ENCODE results near the gene GADD45B. TPM values are rescaled to one million over a fixed set of nuclear protein-coding genes. Genes with fewer than 3 reads are reported as not detected.
"Not testable (repeated sequence)": the region's sequence is repeated elsewhere in the genome, so short reads cannot be mapped to it uniquely, and the experiment has no call there.

GADD45B gene
- total RNA-seq, 1 experiment from 2014 or later: 16.4 TPM

DNA sequence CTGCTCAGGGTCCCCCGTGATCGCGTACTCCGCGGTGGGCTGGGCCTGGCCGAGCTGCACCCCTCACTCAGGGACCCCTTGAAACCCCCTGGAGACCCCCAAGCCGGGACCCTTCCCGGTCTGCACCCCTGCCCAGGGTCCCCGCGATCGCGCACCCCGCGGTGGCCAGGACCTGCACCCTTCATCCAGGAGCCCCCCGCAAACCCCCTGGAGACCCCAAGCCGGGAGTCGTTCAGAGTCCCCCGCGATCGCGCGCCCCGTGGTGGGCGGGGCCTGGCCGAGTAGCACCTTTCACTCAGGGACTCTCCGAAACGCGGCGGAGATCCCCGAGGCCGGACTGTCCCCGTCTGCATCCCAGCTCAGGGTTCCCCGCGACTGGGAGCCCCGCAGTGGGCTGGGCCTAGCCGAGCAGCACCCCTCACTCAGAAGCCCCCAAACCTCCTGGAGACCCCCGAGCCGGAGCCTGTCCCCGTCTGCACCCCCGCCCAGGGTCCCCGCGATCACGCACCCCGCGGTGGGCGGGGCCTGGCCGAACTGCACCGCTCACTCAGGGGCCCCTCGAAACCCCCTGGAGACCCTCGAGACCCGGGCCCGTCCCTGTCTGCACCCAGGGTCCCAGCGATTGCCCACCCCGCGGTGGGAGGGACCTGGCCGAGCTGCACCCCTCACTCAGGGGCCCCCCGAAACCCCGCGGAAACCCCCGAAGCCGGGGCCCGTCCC, 19.9 kb upstream of the GADD45B start:
- BruUV-seq (replicated peaks): no TSS peak
- peaks cover 21% of the 10 kb centered on the region for H3K4me1 ChIP-seq (ENCODE audit: insufficient read depth, low read length, poor library complexity, severe bottlenecking)
- TF ChIP-seq, protein P1, sequence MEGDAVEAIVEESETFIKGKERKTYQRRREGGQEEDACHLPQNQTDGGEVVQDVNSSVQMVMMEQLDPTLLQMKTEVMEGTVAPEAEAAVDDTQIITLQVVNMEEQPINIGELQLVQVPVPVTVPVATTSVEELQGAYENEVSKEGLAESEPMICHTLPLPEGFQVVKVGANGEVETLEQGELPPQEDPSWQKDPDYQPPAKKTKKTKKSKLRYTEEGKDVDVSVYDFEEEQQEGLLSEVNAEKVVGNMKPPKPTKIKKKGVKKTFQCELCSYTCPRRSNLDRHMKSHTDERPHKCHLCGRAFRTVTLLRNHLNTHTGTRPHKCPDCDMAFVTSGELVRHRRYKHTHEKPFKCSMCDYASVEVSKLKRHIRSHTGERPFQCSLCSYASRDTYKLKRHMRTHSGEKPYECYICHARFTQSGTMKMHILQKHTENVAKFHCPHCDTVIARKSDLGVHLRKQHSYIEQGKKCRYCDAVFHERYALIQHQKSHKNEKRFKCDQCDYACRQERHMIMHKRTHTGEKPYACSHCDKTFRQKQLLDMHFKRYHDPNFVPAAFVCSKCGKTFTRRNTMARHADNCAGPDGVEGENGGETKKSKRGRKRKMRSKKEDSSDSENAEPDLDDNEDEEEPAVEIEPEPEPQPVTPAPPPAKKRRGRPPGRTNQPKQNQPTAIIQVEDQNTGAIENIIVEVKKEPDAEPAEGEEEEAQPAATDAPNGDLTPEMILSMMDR (conservative IDR thresholded peaks at IDR 0.05; ENCODE audit: low read depth, low read length): no peak
- no peak for TF ChIP-seq EZH2 (IDR thresholded peaks at IDR 0.05; ENCODE audit: borderline replicate concordance, low read depth, low read length, poor library complexity, severe bottlenecking)
- POLR2A ChIA-PET (ENCODE audit: low non-redundant PET): no interaction called here
- CTCF ChIA-PET: interaction anchor here (0.5 kb wide), 1 partner anchor 820 kb away, joined by 3 read pairs; no protein-coding TSS in a partner anchor
- DNase-seq (ENCODE audit: low spot score): peak; percentile 42
- peaks cover 8% of the 10 kb centered on the region for H3K36me3 ChIP-seq (ENCODE audit: insufficient read depth, low read length, poor library complexity, severe bottlenecking)
- H3K27ac ChIP-seq (ENCODE audit: low read depth, low read length, poor library complexity, severe bottlenecking): peak overlapping the region; percentile 98
- H3K9me3 ChIP-seq (ENCODE audit: low read depth, low read length, poor library complexity, severe bottlenecking): no peaks in the 10 kb centered on the region
- intact Hi-C loops (cut with micrococcal nuclease; ENCODE audit: unreplicated experiment): no loop called here
- H3K4me3 ChIP-seq (ENCODE audit: low read depth, low read length, poor library complexity, severe bottlenecking): peak overlapping the region; percentile 100
- no peaks in the 10 kb centered on the region for H3K27me3 ChIP-seq (replicated peaks; ENCODE audit: insufficient read depth, low read depth, low read length, poor library complexity)

DNA sequence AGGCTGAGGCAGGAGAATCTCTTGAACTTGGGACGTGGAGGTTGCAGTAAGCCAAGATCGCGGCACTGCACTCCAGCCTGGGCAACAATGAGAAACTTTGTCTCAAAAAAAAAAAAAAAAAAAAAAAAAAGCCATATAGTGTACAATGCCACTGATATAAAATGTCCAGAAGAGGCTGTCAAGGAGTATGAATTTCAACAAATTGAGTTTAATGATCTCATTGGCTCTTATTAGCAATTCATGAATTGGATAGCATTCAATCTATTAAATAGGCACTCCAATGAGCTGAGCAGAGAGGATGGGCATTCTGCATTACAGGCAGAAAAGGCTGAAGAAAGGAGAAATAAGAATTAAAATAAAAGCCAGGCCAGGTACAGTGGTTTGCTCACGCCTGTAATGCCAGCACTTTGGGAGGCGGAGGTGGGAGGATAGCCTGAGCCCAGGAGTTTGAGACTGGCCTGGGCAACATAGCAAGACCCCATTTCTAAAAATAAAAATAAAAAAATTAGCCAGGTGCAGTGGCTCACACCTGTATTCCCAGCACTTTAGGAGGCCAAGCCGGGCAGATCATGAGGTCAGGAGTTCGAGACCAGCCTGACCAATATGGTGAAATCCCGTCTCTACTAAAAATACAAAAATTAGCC, 18.4 kb upstream of the GADD45B start:
- ChIA-PET POLR2A (ENCODE audit: low non-redundant PET) (interaction anchor here (0.6 to 1.1 kb wide), 3 partner anchors 18 to 396 kb away, joined by 3 to 13 read pairs (median 10); partner anchors contain the start of gene GADD45B), CTCF (interaction anchor here (0.7 kb wide), 2 partner anchors 12 to 183 kb away, joined by 5 to 6 read pairs; no protein-coding TSS in a partner anchor)
- no peaks in the 10 kb centered on the region for H3K9me3 ChIP-seq (ENCODE audit: low read depth, low read length, poor library complexity, severe bottlenecking)
- H3K27ac ChIP-seq (ENCODE audit: low read depth, low read length, poor library complexity, severe bottlenecking): peak overlapping the region; percentile 75
- H3K36me3 ChIP-seq (ENCODE audit: insufficient read depth, low read length, poor library complexity, severe bottlenecking): no peaks in the 10 kb centered on the region
- H3K27me3 ChIP-seq (replicated peaks; ENCODE audit: insufficient read depth, low read depth, low read length, poor library complexity): no peaks in the 10 kb centered on the region
- intact Hi-C loops (cut with micrococcal nuclease; ENCODE audit: unreplicated experiment): no loop called here
- H3K4me3 ChIP-seq (ENCODE audit: low read depth, low read length, poor library complexity, severe bottlenecking): peak overlapping the region; percentile 100
- DNase-seq (ENCODE audit: low spot score): no peak
- TF ChIP-seq EZH2 (IDR thresholded peaks at IDR 0.05; ENCODE audit: borderline replicate concordance, low read depth, low read length, poor library complexity, severe bottlenecking): no peak
- TF ChIP-seq, protein P1 (conservative IDR thresholded peaks at IDR 0.05; ENCODE audit: low read depth, low read length): no peak
- peaks cover 25% of the 10 kb centered on the region for H3K4me1 ChIP-seq (ENCODE audit: insufficient read depth, low read length, poor library complexity, severe bottlenecking)
- BruUV-seq (replicated peaks): no TSS peak

DNA sequence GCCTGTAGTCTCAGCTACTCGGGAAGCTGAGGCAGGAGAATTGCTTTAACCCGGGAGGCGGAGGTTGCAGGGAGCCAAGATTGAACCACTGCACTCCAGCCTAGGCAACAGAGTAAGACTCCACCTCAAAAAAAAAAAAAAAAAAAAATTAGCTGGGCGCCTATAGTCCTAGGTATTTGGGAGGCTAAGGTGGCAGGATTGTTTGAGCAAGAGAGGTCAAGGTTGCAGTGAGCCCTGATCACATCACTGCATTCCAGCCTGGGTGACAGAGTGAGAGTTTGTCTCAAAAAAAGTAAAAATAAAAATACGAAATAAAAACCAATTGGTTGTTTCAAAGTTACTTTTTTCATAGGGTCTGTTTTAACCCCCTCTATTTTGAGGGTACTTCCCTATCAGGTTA, 17.9 kb upstream of the GADD45B start:
- POLR2A ChIA-PET (ENCODE audit: low non-redundant PET): interaction anchor here (1.1 kb wide), 1 partner anchor 18 kb away, joined by 13 read pairs; the partner anchor contains the start of gene GADD45B
- TF ChIP-seq EZH2 (IDR thresholded peaks at IDR 0.05; ENCODE audit: borderline replicate concordance, low read depth, low read length, poor library complexity, severe bottlenecking): no peak
- TF ChIP-seq, protein P1 (conservative IDR thresholded peaks at IDR 0.05; ENCODE audit: low read depth, low read length): no peak
- BruUV-seq (replicated peaks): no TSS peak

DNA sequence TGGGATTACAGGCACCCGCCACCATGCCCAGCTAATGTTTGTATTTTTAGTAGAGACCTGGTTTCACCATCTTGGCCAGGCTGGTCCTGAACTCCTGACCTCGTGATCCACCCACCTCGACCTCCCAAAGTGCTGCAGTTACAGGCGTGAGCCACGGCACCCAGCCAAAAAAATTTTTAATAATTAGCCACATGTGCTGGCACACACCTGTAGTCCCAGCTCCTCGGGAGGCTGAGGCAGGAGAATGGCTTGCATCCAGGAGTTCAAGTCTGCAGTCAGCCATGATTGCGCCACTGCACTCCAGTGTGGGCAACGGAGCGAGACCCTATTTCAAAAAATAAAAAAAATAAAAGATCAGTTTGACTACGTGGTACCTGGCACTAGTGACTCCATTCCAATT, 17.2 kb upstream of the GADD45B start:
- H3K9me3 ChIP-seq (ENCODE audit: low read depth, low read length, poor library complexity, severe bottlenecking); DNase-seq (ENCODE audit: low spot score); H3K27me3 ChIP-seq (replicated peaks; ENCODE audit: insufficient read depth, low read depth, low read length, poor library complexity); BruUV-seq (replicated peaks); POLR2A ChIA-PET (ENCODE audit: low non-redundant PET); CTCF ChIA-PET; H3K36me3 ChIP-seq (ENCODE audit: insufficient read depth, low read length, poor library complexity, severe bottlenecking); H3K27ac ChIP-seq (ENCODE audit: low read depth, low read length, poor library complexity, severe bottlenecking); H3K4me3 ChIP-seq (ENCODE audit: low read depth, low read length, poor library complexity, severe bottlenecking); intact Hi-C loops (cut with micrococcal nuclease; ENCODE audit: unreplicated experiment): not testable (repeated sequence)
- H3K4me1 ChIP-seq (ENCODE audit: insufficient read depth, low read length, poor library complexity, severe bottlenecking): peaks cover 30% of the 10 kb centered on the region

More for the DNA sequence above, 17.9 kb upstream of the GADD45B start:
- no peaks in the 10 kb centered on the region for H3K9me3 ChIP-seq (ENCODE audit: low read depth, low read length, poor library complexity, severe bottlenecking)
- no peak overlapping the region for H3K27ac ChIP-seq (ENCODE audit: low read depth, low read length, poor library complexity, severe bottlenecking)
- no peak overlapping the region for H3K4me3 ChIP-seq (ENCODE audit: low read depth, low read length, poor library complexity, severe bottlenecking)
- peaks cover 30% of the 10 kb centered on the region for H3K4me1 ChIP-seq (ENCODE audit: insufficient read depth, low read length, poor library complexity, severe bottlenecking)
- H3K27me3 ChIP-seq (replicated peaks; ENCODE audit: insufficient read depth, low read depth, low read length, poor library complexity): no peaks in the 10 kb centered on the region
- CTCF ChIA-PET: interaction anchor here (0.6 to 0.7 kb wide), 2 partner anchors 18 to 182 kb away, joined by 5 read pairs; partner anchors contain the start of gene GADD45B
- intact Hi-C loops (cut with micrococcal nuclease; ENCODE audit: unreplicated experiment): no loop called here
- DNase-seq (ENCODE audit: low spot score): no peak
- H3K36me3 ChIP-seq (ENCODE audit: insufficient read depth, low read length, poor library complexity, severe bottlenecking): no peaks in the 10 kb centered on the region

Measured in A673 (cell line).